Measurements from ENCODE around the gene CGB8.

CGB8 gene

DNA sequence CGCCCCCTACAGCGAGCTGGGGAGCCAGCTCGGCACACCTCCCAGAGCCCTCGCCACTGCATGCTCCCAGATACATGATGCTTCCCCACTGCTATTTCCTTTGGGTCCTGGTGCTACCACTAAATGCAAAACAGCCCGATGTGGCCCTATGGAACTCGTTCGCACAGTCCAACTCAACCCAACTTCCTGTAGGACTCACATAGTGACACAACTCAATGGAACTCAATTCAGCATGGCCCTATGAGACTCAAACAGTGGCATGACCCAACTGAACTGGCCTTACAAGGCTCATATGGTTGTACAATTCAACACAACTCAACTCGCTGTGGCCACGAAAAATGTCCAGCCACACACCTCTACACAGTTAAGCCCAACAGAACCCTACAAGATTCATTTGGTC, 20.1 kb upstream of the CGB8 start:
- Histone ChIP-seq H3F3A (ENCODE audit: insufficient read depth, low read length) (no peaks in the 10 kb centered on the region), H3K9ac (ENCODE audit: low read length) (no peak overlapping the region), H3K79me2 (ENCODE audit: insufficient read depth, low read length) (no peaks in the 10 kb centered on the region), H3K4me3 (ENCODE audit: low read depth, low read length, poor library complexity, severe bottlenecking) (no peak overlapping the region), H3K27me3 (ENCODE audit: insufficient read depth, low read length) (peaks cover 14% of the 10 kb centered on the region), H4K20me1 (ENCODE audit: insufficient read depth, low read length) (no peaks in the 10 kb centered on the region), H3K9me3 (ENCODE audit: low read length) (no peaks in the 10 kb centered on the region), H3K27ac (ENCODE audit: low read depth, low read length, poor library complexity, severe bottlenecking) (no peak overlapping the region), H3K9me2 (ENCODE audit: low read depth, low read length) (no peaks in the 10 kb centered on the region), H3K4me1 (ENCODE audit: insufficient read depth, low read length, severe bottlenecking) (no peaks in the 10 kb centered on the region), H3K36me3 (ENCODE audit: insufficient read depth, low read length) (no peaks in the 10 kb centered on the region), H2AFZ (ENCODE audit: low read length) (no peak overlapping the region), H3K4me2 (ENCODE audit: low read length) (no peak overlapping the region)
- TF ChIP-seq EZH2 (IDR thresholded peaks at IDR 0.05; ENCODE audit: borderline replicate concordance, low read length), result no peak
- TF ChIP-seq, protein P1, sequence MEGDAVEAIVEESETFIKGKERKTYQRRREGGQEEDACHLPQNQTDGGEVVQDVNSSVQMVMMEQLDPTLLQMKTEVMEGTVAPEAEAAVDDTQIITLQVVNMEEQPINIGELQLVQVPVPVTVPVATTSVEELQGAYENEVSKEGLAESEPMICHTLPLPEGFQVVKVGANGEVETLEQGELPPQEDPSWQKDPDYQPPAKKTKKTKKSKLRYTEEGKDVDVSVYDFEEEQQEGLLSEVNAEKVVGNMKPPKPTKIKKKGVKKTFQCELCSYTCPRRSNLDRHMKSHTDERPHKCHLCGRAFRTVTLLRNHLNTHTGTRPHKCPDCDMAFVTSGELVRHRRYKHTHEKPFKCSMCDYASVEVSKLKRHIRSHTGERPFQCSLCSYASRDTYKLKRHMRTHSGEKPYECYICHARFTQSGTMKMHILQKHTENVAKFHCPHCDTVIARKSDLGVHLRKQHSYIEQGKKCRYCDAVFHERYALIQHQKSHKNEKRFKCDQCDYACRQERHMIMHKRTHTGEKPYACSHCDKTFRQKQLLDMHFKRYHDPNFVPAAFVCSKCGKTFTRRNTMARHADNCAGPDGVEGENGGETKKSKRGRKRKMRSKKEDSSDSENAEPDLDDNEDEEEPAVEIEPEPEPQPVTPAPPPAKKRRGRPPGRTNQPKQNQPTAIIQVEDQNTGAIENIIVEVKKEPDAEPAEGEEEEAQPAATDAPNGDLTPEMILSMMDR (IDR thresholded peaks at IDR 0.05; ENCODE audit: low read length), result no peak

DNA sequence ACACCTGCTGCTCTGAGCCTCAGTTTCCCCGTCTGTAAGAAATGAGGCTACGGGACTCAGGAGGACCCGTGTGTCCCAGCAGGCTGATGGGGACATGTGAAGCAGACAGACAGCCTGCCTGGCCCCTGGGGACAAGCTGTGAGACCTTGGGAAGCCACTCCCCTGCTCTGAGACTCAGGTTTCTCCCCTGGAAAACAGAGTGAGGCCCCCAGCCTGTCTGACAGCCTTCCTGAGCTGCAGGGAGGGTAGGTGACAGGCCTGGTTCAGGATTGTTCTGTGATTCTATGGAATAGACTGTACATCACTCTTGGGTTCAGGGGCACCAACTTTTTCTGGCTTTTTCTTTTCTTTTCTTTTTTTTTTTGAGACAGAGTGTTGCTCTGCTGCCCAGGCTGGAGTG, 18.6 kb upstream of the CGB8 start:
- no peak overlapping the region for H3K9ac ChIP-seq (ENCODE audit: low read length)
- TF ChIP-seq EZH2 (IDR thresholded peaks at IDR 0.05; ENCODE audit: borderline replicate concordance, low read length), result no peak
- TF ChIP-seq, protein P1 (IDR thresholded peaks at IDR 0.05; ENCODE audit: low read length), result no peak
- H3K36me3 ChIP-seq (ENCODE audit: insufficient read depth, low read length), result no peaks in the 10 kb centered on the region
- no peak overlapping the region for H3K27ac ChIP-seq (ENCODE audit: low read depth, low read length, poor library complexity, severe bottlenecking)
- H3K9me2 ChIP-seq (ENCODE audit: low read depth, low read length), result no peaks in the 10 kb centered on the region
- H3K27me3 ChIP-seq (ENCODE audit: insufficient read depth, low read length), result peaks cover 14% of the 10 kb centered on the region
- H3K79me2 ChIP-seq (ENCODE audit: insufficient read depth, low read length), result no peaks in the 10 kb centered on the region
- no peak overlapping the region for H3K4me3 ChIP-seq (ENCODE audit: low read depth, low read length, poor library complexity, severe bottlenecking)
- H3F3A ChIP-seq (ENCODE audit: insufficient read depth, low read length), result no peaks in the 10 kb centered on the region
- no peaks in the 10 kb centered on the region for H4K20me1 ChIP-seq (ENCODE audit: insufficient read depth, low read length)
- no peak overlapping the region for H2AFZ ChIP-seq (ENCODE audit: low read length)
- H3K9me3 ChIP-seq (ENCODE audit: low read length), result no peaks in the 10 kb centered on the region
- no peaks in the 10 kb centered on the region for H3K4me1 ChIP-seq (ENCODE audit: insufficient read depth, low read length, severe bottlenecking)
- H3K4me2 ChIP-seq (ENCODE audit: low read length), result no peak overlapping the region

GRCh38 chr19:49065905-49066512, 17.1 kb upstream of the CGB8 start:
- H3K9me2 ChIP-seq (ENCODE audit: low read depth, low read length), result no peaks in the 10 kb centered on the region
- no peaks in the 10 kb centered on the region for H4K20me1 ChIP-seq (ENCODE audit: insufficient read depth, low read length)
- no peaks in the 10 kb centered on the region for H3K4me1 ChIP-seq (ENCODE audit: insufficient read depth, low read length, severe bottlenecking)
- H3K9ac ChIP-seq (ENCODE audit: low read length), result no peak overlapping the region
- no peaks in the 10 kb centered on the region for H3K9me3 ChIP-seq (ENCODE audit: low read length)
- no peaks in the 10 kb centered on the region for H3K36me3 ChIP-seq (ENCODE audit: insufficient read depth, low read length)
- no peak overlapping the region for H3K4me2 ChIP-seq (ENCODE audit: low read length)
- H3K27me3 ChIP-seq (ENCODE audit: insufficient read depth, low read length), result peaks cover 14% of the 10 kb centered on the region
- H3K27ac ChIP-seq (ENCODE audit: low read depth, low read length, poor library complexity, severe bottlenecking), result no peak overlapping the region
- TF ChIP-seq, protein P1 (IDR thresholded peaks at IDR 0.05; ENCODE audit: low read length), result no peak
- no peak for TF ChIP-seq EZH2 (IDR thresholded peaks at IDR 0.05; ENCODE audit: borderline replicate concordance, low read length)
- no peak overlapping the region for H2AFZ ChIP-seq (ENCODE audit: low read length)
- no peak overlapping the region for H3K4me3 ChIP-seq (ENCODE audit: low read depth, low read length, poor library complexity, severe bottlenecking)
- no peaks in the 10 kb centered on the region for H3F3A ChIP-seq (ENCODE audit: insufficient read depth, low read length)
- no peaks in the 10 kb centered on the region for H3K79me2 ChIP-seq (ENCODE audit: insufficient read depth, low read length)

All from OCI-LY1 (cell line).